NB4 (cell line): ENCODE measurements around the gene CCT3.

Experiments used
- MYC ChIP-seq: IDR thresholded peaks from 2 replicates; pipeline ENCODE4 v1.6.1; 2011; ENCODE audit warnings: low read depth, low read length
- POLR2A ChIP-seq: IDR thresholded peaks from 2 replicates; pipeline ENCODE4 v1.6.1; 2011; ENCODE audit warnings: mild to moderate bottlenecking; ENCODE audit not compliant: insufficient read length; ENCODE audit errors: extremely low read depth
- TF ChIP-seq, protein P1 (sequence below): IDR thresholded peaks from one replicate; pipeline ENCODE4 v1.5.1; 2012; ENCODE audit warnings: low read depth, low read length
- TF ChIP-seq, protein P2 (sequence below): IDR thresholded peaks from 2 replicates; pipeline ENCODE4 v1.6.1; 2011; ENCODE audit warnings: low read depth, low read length

DNA sequence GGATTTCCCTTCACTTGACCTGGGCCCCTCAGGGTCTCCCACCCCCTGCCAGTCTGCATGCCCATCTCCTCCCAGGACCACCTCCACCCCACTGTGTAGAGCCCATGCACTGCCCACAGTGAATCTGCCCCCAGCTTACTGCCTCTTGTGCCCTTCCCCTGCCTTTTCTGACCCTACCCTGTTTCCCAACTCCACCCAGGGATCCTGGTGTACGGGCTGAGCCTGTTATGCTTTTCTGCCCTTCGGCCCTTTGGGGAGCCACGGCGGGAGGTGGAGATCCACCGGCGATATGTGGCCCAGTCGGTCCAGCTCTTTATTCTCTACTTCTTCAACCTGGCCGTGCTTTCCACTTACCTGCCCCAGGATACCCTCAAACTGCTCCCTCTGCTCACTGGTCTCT, 52.0 kb downstream of the CCT3 start:
- TF ChIP-seq, protein P1, sequence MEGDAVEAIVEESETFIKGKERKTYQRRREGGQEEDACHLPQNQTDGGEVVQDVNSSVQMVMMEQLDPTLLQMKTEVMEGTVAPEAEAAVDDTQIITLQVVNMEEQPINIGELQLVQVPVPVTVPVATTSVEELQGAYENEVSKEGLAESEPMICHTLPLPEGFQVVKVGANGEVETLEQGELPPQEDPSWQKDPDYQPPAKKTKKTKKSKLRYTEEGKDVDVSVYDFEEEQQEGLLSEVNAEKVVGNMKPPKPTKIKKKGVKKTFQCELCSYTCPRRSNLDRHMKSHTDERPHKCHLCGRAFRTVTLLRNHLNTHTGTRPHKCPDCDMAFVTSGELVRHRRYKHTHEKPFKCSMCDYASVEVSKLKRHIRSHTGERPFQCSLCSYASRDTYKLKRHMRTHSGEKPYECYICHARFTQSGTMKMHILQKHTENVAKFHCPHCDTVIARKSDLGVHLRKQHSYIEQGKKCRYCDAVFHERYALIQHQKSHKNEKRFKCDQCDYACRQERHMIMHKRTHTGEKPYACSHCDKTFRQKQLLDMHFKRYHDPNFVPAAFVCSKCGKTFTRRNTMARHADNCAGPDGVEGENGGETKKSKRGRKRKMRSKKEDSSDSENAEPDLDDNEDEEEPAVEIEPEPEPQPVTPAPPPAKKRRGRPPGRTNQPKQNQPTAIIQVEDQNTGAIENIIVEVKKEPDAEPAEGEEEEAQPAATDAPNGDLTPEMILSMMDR, result no peak
- TF ChIP-seq POLR2A, result no peak
- TF ChIP-seq MYC, result no peak
- TF ChIP-seq, protein P2, sequence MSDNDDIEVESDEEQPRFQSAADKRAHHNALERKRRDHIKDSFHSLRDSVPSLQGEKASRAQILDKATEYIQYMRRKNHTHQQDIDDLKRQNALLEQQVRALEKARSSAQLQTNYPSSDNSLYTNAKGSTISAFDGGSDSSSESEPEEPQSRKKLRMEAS, result no peak
